AG09319 (cell line): ENCODE data around the gene NMT1.

Source experiments
- DNase-seq: peaks from one replicate; pipeline ENCODE4 v3.0.0-alpha.2; 2010; ENCODE audit warnings: low read depth; ENCODE audit errors: extremely low read depth
- TF ChIP-seq, protein P1 (sequence below): IDR thresholded peaks from 2 replicates; pipeline ENCODE4 v1.5.1; 2011; ENCODE audit warnings: low read depth, mild to moderate bottlenecking, inconsistent platforms, low read length, moderate library complexity

The NMT1 gene

DNA sequence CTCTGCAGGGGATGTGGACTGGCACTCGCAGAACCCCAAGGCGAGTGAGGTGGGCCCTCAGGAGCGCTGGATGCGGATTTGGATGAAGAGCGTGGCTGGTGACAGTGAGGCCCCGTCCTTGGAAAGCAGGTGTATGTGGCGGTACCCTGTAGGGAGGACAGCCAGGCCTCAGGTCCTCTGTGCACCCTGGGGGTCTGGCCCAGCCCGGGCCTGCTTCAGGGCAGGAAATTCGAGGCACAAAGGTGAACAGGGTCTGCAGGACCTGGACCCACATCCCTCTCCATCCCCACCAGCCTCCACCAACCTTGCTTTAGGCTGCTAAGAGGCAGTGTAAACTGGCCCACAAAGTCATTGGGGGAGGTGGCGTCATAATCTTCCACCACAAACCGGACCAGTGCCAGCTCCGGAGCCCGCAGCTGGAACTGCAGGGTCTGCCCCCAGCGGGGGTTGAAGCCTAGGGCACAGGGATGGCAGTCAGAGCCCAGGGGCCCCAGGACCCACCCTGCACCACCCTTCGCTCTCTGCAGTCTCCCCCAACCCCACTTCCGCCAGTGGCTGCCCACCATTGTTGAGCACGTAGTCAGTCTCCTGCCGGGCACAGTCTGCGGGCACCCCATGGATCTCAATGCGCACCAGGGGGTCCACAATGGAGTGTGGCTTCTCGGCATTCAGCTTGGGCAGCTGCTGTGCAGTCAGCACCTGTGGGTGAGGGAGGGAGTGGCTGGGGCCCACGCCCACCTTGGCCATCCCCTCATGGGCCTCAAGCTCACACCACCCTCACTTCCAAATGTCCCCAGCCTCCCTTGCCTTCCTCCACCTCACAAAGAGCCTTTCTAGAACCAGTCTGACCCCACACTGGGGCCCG lies 51.7 kb downstream of the NMT1 start:
- no peak for DNase-seq

DNA sequence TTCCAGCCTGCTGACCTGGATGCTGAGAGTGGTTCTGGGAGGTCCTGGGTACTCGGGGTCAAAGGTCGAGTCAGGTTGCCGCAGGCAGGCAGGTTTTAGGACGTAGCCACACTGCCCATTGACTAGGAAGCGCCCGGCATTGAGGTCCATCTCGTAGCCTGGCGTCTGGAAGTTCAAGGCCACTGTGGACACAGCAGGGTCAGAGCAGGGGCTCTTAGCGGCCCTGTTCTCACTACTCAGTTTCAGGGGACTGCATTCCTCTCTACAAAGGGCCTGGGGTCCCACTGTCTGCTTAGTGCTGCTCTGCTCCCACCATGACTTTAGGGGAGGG lies 52.3 kb downstream of the NMT1 start:
- TF ChIP-seq, protein P1, sequence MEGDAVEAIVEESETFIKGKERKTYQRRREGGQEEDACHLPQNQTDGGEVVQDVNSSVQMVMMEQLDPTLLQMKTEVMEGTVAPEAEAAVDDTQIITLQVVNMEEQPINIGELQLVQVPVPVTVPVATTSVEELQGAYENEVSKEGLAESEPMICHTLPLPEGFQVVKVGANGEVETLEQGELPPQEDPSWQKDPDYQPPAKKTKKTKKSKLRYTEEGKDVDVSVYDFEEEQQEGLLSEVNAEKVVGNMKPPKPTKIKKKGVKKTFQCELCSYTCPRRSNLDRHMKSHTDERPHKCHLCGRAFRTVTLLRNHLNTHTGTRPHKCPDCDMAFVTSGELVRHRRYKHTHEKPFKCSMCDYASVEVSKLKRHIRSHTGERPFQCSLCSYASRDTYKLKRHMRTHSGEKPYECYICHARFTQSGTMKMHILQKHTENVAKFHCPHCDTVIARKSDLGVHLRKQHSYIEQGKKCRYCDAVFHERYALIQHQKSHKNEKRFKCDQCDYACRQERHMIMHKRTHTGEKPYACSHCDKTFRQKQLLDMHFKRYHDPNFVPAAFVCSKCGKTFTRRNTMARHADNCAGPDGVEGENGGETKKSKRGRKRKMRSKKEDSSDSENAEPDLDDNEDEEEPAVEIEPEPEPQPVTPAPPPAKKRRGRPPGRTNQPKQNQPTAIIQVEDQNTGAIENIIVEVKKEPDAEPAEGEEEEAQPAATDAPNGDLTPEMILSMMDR, result no peak
- no peak for DNase-seq

More for the DNA sequence above, 51.7 kb downstream of the NMT1 start:
- TF ChIP-seq, protein P1, result no peak

DNA sequence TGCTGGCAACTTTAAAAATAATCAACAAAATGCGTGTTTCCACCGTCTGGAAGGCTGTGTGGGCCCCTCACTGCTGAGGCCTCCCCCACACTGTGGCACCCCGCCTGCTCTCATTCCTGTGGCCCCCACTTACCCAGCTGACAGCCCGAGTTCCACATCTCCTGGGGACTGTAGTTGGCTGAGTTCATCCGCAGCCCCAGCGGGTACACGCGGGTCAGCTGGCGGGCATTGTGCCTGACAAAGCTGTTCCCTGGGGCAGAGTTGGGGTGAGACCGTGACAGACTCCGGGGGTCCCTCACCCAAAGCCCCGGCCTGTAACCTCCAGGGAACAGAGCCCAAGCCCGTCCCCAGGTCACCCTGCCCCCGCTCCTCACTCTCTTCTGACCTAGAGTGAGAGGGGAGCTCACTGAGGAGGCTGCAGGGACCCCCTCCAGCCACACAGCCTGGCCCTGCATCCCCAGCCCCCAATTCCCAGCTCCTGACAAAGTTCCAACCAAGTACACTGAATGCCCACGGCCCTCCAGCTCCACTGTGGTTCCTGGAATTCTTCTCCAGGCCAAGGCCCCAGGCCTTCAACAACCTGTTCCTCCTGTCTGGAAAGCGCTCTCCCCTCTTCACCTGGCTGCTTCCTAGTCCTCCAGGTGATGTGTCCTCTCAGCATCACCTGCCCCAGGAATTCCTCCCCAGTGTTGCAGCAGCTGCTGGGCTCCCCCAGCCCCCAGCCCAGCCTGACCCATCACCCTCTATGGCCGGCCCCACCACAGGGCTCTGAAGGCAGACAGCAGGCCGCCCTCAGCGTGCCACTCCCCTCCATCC lies 53.2 kb downstream of the NMT1 start:
- TF ChIP-seq, protein P1, result no peak
- no peak for DNase-seq

DNA sequence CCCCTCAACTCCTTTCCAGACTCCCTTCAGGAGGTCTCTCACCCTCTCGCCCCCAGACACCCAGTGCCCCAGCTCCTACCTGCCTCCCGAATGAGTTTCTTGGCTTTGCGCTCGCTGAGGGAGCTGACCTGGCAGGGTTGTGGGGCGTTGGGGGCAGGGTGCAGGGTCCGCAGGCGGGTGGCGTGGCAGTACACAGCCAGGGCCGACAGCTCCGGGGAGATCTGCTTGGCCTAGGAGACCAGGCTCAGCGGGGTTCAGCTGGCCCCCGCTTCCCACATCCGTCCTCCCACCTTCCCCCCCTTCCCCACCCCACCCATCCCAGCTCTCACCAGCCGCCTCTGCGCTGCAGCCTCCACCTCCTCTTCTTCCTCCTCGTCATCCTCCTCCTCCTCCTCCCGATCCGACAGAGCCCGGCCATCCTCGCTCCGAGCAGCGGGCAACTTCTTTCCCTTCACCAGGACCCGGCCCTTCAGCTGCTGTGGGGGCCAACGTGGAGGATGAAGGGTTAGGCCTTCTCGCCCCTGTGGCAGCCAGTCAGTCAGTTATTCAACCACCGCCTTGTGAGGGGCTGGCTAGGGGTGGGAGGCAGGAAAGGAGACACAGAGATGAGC lies 54.0 kb downstream of the NMT1 start:
- DNase-seq, result no peak
- TF ChIP-seq, protein P1, result no peak

DNA sequence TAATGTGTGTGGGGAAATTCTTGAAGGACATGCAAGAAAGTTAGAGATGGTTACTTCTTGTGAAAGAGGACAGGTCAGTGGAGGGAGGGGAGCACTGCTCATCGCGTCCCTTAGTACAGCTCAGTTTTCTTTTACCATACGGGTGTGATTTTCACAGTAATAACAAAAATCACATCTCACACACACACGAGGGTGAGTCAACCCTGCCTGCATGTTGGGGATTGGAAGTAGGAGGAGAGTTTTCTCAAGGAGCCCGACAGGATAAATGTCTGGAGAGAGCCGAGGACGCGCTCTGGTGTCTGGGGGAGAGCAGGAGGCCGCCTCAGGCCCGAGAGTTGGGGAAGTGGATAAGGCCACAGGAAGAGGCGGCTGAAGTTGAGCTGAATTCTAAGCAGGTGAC lies 54.8 kb downstream of the NMT1 start:
- TF ChIP-seq, protein P1, result no peak
- DNase-seq, result no peak

DNA sequence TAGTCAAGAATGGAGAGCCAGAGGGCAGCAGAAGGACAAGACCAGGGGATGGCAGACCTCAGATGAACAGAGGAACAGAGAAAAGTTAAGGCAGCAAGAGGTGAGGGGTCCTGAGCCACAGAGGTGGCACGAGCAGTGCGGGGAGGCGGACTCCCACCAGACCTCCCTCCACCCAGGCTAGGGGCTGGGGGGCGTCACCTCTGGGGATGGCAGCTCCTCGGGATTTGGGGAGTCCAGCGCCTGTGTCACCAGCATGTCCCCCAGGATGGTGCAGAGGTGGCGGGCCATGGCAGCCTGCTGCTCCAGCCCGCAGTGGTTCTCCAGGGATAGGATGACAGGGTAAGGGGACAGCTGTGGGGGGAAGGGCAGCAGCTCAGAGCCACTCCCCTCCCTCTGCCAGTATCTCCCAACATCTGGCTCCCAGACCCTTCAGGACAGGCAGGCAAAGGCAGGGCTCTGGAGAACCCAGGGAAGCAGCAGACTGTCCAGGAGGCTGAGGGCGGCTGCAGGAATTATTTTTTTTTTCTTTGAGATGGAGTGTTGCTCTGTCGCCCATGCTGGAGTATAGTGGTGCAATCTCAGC lies 55.4 kb downstream of the NMT1 start:
- TF ChIP-seq, protein P1, result no peak
- no peak for DNase-seq
